Liver (tissue), 3 donors: ENCODE data around the gene MYO15B.

Source experiments
- ATF3 ChIP-seq: IDR thresholded peaks from 2 replicates; pipeline ENCODE4 v1.6.1; 2016; ENCODE audit warnings: antibody characterized with exemption
- CTCF ChIP-seq: fragments of 150-350 bp; IDR thresholded peaks from 2 replicates; pipeline ENCODE4 v1.5.1; 2017; ENCODE audit warnings: improper control_type of control experiment, low read depth, low read length; ENCODE audit not compliant: missing input control
- EGR1 ChIP-seq, 2 donors: IDR thresholded peaks; 2 replicates each; pipeline ENCODE4 v1.6.1; 2016 to 2018; ENCODE audit warnings: antibody characterized with exemption in 2 of 2, low read depth in 2 of 2
- GABPA ChIP-seq, 2 donors: IDR thresholded peaks in 1 of 2; conservative IDR thresholded peaks in 1 of 2; 2 replicates each; pipeline ENCODE4 v1.6.1; 2016; ENCODE audit warnings: antibody characterized with exemption in 2 of 2, mild to moderate bottlenecking in 1 of 2, moderate library complexity in 1 of 2
- JUND ChIP-seq, 2 donors: IDR thresholded peaks; 2 replicates each; pipeline ENCODE4 v1.6.1; 2016; ENCODE audit warnings: antibody characterized with exemption in 2 of 2
- NR2F2 ChIP-seq: IDR thresholded peaks from 2 replicates; pipeline ENCODE4 v1.6.1; 2016; ENCODE audit warnings: antibody characterized with exemption
- RAD21 ChIP-seq, 2 donors: IDR thresholded peaks; 2 replicates each; pipeline ENCODE4 v1.6.1; 2016; ENCODE audit warnings: antibody characterized with exemption in 2 of 2, mild to moderate bottlenecking in 2 of 2
- SP1 ChIP-seq: IDR thresholded peaks from 2 replicates; pipeline ENCODE4 v1.6.1; 2018; ENCODE audit warnings: antibody characterized with exemption, mild to moderate bottlenecking
- YY1 ChIP-seq: IDR thresholded peaks from 2 replicates; pipeline ENCODE4 v1.6.1; 2016; ENCODE audit warnings: antibody characterized with exemption, mild to moderate bottlenecking
- TF ChIP-seq, protein P1 (sequence below): IDR thresholded peaks from 2 replicates; pipeline ENCODE4 v1.6.1; 2016; ENCODE audit warnings: antibody characterized with exemption, mild to moderate bottlenecking
- TF ChIP-seq, protein P2 (sequence below): IDR thresholded peaks from 2 replicates; pipeline ENCODE4 v1.6.1; 2016; ENCODE audit warnings: antibody characterized with exemption
- donor health status: healthy.
- donor health status: healthy.

GRCh38 chr17:75602644-75603043, 15.0 kb downstream of the MYO15B start:
- TF ChIP-seq CTCF, result no peak
- no peak for TF ChIP-seq YY1
- TF ChIP-seq, protein P1, sequence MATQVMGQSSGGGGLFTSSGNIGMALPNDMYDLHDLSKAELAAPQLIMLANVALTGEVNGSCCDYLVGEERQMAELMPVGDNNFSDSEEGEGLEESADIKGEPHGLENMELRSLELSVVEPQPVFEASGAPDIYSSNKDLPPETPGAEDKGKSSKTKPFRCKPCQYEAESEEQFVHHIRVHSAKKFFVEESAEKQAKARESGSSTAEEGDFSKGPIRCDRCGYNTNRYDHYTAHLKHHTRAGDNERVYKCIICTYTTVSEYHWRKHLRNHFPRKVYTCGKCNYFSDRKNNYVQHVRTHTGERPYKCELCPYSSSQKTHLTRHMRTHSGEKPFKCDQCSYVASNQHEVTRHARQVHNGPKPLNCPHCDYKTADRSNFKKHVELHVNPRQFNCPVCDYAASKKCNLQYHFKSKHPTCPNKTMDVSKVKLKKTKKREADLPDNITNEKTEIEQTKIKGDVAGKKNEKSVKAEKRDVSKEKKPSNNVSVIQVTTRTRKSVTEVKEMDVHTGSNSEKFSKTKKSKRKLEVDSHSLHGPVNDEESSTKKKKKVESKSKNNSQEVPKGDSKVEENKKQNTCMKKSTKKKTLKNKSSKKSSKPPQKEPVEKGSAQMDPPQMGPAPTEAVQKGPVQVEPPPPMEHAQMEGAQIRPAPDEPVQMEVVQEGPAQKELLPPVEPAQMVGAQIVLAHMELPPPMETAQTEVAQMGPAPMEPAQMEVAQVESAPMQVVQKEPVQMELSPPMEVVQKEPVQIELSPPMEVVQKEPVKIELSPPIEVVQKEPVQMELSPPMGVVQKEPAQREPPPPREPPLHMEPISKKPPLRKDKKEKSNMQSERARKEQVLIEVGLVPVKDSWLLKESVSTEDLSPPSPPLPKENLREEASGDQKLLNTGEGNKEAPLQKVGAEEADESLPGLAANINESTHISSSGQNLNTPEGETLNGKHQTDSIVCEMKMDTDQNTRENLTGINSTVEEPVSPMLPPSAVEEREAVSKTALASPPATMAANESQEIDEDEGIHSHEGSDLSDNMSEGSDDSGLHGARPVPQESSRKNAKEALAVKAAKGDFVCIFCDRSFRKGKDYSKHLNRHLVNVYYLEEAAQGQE, result no peak
- TF ChIP-seq, protein P2, sequence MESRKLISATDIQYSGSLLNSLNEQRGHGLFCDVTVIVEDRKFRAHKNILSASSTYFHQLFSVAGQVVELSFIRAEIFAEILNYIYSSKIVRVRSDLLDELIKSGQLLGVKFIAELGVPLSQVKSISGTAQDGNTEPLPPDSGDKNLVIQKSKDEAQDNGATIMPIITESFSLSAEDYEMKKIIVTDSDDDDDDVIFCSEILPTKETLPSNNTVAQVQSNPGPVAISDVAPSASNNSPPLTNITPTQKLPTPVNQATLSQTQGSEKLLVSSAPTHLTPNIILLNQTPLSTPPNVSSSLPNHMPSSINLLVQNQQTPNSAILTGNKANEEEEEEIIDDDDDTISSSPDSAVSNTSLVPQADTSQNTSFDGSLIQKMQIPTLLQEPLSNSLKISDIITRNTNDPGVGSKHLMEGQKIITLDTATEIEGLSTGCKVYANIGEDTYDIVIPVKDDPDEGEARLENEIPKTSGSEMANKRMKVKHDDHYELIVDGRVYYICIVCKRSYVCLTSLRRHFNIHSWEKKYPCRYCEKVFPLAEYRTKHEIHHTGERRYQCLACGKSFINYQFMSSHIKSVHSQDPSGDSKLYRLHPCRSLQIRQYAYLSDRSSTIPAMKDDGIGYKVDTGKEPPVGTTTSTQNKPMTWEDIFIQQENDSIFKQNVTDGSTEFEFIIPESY, result no peak
- no peak for TF ChIP-seq EGR1 (IDR thresholded peaks at IDR 0.05; ENCODE audit: low read depth in 2 of 2)
- TF ChIP-seq NR2F2, result no peak
- TF ChIP-seq GABPA (IDR thresholded peaks at IDR 0.05 in 1 of 2, conservative IDR thresholded peaks at IDR 0.05 in 1 of 2), result no peak
- no peak for TF ChIP-seq RAD21 (IDR thresholded peaks at IDR 0.05)
- TF ChIP-seq JUND (IDR thresholded peaks at IDR 0.05), result no peak
- TF ChIP-seq ATF3, result no peak
- no peak for TF ChIP-seq SP1
